GM21367 (cell line): ENCODE data around the gene RPP25L.

Experiments
- ATAC-seq: cut with Tn5 transposase; IDR thresholded peaks from one replicate; pipeline ENCODE4 v1.9.1; 2021; ENCODE audit not compliant: unreplicated experiment

Gene RPP25L

DNA sequence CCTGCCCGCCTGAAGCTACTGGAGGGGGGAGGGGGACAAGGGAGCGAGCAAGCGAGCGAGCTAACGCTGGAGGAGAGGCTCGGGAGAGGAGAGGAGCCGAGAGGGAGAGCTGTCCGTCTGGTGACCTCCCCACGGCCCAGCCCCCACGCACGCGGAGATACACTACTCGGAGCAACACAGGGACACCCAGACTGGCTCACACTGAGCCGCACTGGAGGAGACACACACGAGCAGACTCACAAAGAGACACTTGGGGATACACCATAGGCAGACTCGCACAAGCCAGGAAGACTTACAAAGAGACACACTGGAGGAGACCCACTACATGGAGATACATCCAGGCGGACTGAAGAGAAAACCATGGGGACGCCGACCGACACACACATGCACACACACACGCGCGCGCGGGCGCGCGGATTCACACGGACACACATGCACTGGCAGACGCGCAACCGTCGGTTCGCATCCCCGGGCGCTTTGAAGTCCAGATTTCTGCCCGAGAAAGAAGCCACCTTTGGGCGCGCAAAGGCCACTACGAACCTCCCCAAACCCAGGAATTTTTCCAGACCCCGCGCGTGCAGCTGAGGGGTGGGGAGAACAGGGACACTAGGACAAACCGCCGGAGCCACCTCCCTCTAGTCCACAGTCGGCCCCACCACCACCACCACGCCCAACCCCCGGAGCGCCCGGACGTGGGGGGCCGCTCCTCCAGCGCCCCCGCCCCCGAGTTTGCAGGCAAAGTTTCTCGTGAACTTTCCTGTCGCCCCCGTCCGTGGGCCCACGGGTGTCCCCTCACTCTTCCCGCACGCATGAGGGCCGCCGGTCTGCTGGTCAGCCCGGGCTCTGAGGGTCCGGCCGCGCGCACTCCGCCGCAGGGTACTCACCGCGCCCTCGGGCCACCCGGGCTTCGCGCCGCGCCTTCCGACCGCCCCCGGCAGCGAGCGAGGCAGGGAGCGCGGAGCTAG lies 22.9 kb downstream of the RPP25L start:
- ATAC-seq: no peak

DNA sequence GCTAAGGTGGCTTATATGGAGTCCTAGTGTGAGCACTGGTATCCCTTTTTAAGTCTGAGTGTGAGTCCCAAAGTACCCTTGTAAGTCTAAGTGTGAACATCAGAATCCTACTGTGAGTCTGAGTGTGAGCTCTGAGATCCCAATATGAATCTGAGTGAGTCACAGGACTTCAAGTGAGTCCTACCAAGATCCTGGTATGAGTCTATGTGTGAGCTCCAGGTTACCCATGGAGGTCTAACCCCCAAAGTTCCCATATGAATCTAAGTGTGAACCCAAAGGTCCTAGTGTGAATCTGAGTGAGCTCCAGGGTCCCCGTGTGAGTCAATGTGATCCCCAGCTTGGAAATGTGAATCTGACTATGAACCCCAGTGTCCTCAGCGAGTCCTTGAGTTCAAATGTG lies 24.6 kb downstream of the RPP25L start:
- no peak for ATAC-seq

DNA sequence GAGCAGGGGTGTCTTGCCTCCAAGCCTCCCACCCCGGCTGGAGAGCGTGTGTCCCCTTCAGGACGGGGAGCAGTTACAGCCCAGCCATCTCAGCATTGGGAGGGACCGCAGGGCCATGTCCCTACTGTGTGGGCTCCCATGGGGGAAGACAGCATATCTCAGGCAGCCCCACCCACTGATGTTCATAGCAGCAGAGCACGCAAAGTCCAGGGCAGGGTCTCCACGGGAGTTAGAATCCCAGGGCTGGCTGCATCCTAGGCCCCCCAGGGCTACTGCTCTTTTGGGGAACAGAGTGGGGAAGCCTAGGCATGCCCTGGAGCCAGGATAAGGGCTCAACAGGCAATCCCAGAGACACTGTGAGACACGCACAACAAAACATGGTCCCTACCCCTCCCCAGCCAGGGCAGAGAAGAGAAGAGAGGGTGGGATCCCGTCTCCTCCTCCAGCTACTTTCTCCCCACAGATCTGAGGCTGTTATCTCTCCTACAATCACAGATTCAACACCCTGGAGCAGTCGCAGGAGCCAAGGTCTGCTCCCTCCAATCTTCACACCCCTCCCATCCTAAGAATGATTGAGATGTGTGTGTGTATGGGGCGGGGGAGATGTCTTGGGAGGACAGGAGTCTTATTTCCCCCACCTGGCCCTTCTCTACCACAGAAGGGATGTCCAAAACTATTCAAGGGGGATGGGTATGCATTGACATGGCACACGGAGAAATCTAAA lies 25.8 kb downstream of the RPP25L start:
- ATAC-seq: no peak

DNA sequence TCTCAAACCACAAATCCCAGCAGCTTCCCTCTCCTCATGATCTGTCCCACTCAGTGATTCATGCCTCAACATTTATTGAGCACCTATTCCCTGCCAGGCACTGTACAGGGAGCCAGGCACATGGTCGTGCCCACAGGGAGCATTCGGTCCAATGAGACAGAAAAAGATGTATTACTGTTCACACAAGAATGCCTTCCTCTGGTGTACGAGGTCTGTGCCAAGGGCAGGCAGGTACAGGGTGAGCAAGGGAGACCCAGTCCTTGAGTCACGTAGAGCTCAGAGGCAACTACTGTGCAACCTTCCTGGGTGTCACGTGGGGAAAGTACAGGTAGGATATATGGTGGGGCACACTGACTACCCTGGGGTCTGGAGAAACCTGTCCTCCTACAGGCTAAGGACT lies 26.9 kb downstream of the RPP25L start:
- ATAC-seq: no peak

DNA sequence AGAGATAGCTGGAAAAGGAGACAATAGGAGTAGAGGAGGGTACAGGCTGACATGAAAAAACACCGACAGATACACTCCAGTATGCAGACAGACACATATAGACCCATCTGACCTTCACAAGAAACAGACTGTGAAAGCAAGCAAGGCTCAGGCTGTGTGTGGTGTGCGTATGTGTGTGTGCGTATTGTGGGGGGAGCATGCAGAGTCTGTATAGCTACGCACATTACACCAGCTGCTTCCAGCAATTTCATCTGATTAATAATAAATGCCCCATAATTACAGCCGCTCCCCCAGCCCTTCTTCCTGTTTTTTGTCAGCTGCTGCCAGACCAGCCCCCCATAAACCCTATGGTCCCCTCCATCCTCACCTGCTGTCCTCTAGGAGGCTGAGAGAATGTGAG lies 29.1 kb downstream of the RPP25L start:
- no peak for ATAC-seq

DNA sequence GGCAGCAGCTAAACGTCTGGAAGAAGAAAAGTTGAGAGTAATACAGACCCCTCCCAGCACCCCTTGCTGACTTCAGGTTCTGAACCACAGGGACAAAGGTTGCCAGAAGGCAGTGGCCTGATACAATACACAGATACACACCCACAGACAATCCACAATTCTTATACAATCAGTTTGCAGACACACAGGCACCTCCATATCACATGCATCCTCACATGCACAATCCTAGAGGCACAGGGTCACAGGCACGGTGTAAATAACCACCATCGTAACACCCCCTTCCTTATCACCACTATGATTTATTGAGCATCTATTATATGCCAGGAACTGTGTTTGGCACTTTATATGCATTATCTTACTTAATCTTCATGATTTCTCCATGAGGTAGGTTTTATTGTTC lies 30.6 kb downstream of the RPP25L start:
- ATAC-seq: no peak

DNA sequence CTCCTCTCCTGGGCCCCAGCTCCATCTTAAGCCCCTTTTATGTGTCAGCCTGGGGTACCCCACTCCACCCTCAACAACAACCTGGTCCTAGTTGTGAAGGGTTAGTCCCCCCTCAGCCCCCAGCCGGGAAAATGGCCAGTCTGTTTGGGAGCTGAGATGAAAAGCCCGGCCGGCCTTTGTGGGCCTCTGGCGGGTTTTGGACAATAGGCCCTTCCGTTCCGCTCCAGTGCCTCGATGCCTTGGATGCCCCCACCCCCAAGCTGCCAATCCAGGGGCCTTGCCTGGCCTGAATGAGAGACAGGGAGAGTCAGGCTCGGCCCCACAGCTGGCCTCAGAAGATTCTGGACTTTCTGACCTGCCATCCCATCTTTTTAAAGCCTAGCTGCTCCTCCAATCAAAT lies 31.5 kb downstream of the RPP25L start:
- ATAC-seq: no peak

DNA sequence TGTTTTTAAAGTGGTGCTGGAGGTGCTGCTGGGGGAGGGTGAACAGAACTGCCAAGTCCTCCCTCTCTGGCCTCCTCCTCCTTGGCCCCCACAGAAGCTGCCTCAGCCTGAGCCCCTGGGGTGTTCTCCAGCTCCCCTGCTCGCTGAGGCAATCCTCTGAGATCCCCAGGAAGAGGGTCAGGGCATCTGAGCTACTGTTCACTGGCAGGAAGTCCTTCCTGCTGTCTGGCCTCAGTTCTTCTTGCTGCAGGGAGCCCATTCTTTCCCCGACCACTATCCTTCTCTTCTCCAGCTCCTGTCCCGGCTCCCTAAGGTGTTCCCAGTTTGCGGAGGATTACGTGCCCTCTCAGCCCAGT lies 32.1 kb downstream of the RPP25L start:
- ATAC-seq: no peak

DNA sequence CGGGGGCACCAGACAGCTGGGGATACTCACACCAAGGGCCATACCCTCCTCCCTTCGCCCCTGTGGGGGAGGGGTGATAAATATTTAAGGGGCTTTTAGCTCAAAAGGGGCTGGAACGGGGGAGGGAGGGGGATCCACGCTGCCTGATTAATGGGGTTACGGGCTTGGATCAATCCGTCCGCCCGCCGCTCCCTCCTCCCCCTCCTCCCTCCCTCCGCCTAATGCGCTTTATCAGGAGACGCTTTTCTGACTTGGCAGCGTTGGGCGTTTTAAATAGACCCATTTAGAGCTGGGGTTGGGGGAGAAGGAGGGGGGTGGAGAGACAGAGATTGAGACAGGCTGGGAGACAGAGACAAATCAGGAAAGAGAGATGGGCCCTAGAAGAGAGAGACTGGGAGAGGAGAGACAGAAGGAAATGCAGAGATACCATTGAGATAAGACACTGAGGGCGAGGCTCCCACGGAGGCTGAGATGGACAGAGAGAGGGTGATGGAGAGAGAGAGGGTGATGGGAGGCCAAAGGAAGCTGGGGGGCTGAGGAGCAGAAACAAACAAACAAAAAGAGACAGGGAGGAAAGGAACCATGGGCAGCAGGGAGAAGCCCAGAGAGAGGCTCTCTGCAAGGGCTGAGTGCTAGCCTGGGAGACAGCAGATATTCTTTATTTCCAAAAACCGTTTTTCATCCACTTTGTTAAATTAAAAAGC lies 32.6 kb downstream of the RPP25L start:
- ATAC-seq: no peak

DNA sequence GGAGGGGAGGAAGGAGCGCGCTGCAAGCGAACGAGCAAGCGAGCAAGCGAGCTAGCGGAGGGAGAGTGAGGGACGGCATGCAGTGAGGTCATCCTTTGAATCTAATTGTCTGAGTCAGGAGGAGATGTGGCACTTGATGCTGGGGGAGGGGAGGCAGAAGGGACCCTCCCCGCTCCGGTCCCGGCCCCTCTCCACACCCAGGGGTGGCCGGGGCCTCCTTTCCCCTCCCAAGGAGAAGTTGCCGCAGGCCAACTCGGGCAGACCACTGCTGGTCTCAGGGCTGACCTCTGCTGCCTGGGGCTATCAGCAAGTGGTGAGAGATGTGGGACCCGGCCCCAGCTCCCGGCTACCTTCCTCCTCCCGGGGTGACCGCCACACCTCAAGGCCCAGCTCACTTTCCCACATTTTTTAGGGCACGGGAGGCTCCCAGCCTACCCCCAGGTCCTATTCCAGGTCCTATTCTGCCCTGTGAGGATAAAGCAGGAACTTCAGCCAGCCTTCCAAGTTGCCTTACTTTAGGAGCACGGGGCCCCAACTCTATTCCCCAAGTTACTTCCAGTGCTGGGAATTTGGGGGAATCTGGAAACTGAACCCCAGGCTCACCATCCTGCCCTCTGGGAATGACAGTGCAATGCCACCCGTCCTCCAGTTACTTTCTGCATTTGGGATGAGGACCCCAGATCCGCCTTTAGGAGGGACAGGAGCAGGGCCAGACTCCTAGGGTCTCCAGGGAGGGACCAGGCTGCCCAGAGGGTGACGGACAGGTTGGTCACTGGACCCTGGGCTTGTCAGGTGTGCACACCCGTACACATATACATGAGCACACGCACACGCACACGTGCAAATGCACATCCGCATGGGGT lies 33.4 kb downstream of the RPP25L start:
- ATAC-seq: no peak

DNA sequence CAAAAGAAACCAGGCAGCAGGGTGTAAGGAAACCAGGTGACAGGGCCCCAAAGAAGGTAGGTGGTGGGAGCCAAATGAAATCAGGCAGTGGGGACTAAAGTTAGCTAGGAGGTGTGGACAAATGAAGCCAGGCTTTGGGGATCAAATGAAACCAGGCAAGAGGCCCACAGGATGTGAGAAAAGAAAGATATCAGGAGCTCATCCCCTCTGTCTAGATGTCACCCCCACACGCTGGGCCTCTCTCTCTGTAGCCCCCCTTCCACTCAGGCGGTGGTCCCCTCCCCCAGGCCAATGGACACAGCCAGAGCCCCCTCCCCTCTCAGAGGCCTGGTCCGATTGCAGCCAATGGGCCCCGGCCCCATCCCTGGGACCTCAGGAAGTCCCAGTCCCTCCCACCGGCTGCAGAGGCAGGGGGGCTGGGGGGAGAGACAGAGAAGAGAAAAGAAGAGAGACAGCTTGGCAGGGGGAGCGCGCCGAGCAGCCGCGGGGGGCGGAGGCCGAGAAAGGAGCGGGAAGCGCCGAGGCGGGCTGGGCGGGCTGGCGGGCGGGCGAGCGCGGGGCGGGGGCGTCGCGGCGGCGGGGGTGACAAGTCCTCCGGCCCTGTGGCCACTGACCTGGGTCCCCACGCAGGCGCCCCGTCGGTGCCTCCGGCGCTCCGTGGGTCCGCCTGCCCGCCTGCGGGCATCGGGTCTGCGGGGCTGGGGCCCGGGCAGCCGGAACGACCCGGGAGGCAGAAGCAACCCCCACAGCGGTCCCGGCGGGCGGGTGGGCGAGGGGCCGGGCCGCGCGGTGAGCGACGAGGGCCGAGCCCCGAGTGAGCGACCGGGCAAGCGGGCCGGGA lies 34.3 kb downstream of the RPP25L start:
- ATAC-seq: no peak

DNA sequence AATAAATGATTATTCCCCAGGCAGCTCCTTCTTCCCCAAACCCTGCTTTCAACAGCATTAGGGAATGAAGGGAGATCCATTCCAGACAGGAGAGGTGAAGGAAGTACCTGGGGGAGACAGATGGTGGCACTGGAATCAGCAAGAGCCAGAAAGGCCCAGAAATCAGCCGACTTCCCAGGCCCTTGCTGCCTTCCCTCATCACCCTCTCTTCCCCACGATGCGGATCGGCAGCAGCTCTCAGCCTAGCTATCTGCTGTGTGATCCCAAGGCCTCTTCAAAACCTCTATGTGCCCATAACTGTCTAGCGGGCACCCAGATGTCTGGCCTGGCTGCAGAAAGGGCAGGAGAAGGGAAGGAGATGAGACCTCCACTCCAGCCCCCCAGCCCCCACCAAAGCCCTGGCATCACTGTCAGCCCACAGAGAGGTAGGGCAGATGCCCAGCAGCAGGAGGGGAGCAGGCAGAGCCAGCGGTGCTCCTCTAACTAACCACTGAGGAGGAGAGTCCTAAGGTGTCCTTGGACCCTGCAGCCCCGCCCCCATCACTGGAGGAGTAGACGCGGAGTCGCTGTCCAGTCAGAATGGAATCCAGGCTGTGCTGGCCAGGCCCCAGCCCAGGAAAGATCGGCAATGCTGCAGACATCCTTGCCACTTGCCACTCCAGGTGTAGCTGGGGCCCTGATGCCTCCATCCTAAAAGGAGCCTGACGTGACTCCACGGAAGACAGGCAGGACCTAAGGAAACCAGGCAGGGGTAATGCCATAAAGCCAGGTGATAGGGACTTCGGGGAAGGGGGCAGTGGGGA lies 35.1 kb downstream of the RPP25L start:
- no peak for ATAC-seq

DNA sequence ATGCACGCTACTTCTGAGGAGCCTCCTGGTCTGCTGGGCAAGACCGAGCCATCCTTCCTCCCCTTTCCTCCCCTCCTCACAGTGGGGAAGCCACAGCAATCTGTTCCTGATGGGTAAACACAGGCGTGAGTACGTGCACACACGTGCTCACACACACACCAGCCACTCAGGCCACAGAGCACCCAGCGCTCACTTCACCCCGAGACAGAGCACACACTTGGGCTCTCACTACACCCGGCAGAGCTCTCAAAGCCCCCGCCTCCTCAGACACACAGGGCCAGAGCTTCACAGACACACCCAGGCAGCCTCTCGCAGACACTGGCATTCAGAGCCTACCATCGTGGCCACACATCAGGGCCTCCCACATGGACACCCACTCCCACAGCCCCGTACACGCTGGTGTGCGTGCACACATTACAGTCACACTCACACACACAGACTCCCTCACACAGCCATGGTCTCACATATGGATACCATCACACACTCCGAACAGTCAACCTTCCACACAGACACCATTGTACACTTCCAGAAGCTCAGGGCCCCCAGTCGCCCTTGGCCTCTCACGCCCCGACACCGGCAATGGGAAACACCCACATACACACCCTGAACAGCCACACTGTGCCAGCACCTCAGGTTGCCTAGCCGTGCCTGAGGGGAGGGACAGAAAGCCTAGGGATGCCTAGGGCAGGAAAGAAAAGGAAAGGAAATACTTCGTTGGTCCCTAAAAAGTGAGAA lies 35.9 kb downstream of the RPP25L start:
- ATAC-seq: no peak

DNA sequence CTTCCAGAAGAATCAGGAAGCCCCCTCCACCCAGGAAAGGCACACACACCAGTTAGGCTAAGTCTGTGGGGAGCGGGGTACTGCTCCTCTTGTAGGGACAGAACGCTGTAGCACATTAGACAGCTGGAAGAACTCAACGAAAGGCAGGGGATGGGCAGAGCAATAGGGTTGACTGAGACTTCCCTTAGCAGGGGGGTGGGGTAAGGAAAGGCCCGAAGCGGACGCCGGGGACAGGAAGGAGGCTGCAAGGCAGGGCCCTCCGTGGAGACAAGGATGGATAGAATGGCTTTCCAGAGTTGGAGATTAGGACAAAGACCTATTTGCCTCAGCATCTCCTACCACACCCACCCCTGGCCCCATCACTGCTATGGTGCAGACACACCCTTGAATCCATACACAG lies 36.7 kb downstream of the RPP25L start:
- no peak for ATAC-seq

DNA sequence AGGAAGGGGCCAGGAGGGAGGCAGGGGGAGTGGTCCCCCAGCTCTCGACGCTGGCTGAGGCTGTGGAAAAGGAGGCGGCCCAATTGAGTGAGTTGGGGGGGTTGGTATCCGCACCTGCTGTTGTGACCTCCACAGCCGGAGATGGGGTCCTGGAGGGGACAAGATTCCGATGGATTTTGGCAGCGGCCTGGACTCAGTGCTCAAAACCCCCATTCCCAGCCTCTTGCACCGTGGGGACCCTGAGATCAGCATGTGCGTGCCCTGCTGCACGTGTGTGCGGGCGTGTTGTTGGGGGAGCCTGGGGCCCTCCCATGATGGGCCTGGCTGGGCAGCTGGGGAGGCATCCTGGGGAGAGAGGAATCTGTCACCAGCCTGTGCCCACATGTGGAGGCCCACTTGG lies 37.3 kb downstream of the RPP25L start:
- ATAC-seq: no peak

DNA sequence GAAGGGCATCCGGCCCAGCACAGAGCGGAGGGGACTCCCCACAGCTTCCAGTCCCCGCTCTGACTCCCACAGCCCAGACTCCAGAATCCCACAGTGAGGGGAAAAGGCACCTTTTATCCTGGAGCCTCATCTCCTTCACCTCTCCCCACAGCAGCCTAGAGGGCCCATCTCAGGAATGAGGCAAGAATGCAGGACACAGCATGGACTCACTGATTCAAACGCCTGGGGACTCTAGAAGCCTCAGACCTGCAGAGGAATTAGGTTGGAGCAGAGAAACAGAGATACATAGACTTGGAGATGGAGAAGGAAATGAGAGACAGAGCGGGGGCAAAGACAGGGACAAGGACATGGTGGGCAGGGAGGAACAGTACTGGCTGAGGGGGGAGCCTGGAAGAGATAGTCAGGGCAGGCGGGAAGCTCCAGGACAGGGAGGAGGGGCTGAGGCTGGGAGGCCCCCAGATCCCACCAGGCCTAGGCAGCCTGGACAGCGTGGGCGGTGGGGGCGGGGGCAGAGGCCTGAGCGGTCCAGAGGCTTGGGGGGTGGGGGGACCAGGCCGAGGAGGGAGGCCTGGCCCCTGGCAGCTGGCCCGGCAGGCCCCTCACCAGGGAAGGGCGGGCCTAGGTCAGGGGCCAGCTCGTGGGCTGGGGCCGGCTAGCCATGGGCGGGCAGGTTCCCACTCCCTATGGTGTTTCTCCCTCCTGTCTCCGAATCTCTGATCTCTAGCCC lies 38.1 kb downstream of the RPP25L start:
- no peak for ATAC-seq

DNA sequence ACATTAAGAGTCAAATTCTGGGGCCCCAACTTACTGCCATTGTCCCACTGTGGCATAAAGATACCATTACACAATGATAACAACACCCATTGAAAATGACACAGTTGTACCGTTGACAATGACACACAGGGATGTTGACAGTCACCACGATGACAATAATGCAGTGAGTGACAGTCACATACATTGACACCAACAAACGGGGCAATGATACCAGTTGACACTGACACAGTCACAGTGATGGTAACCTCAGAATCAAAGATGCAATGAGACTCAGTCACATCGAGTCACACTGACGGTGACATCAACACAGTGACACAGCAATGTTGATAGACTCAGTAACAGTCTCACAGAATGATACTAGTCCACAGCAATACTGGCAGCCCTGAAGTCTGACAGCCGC lies 39.3 kb downstream of the RPP25L start:
- ATAC-seq: no peak

DNA sequence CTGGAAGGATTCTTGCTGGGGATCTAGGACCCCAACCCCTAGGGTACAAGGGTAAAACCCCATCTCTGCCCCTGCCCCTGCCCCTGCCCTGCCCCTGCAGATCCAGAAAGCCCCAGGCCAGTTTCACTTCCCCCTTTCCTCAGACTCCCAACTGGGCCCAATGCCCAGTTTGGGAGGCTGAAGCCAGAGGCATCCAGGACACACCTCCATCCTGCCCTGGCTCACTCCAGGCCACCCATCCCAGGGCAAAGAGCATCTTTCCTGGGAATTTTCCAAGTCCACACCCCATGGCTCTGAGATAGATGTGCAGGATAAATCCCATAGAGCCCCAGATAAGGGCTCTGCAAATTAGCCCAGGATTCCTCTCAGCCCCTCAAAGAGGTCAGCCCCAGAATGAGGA lies 39.8 kb downstream of the RPP25L start:
- no peak for ATAC-seq
